Measurements from ENCODE around the gene DSC1.
"Not testable (repeated sequence)": the region's sequence is repeated elsewhere in the genome, so short reads cannot be mapped to it uniquely, and the experiment has no call there.

DSC1 gene

GRCh38 chr18:31162825-31163435, at the start of gene DSC1:
DSC1 (minus strand) TSS chr18:31162856; CDS start chr18:31162594, 262 bp downstream.
- no peak for DNase-seq

DNA sequence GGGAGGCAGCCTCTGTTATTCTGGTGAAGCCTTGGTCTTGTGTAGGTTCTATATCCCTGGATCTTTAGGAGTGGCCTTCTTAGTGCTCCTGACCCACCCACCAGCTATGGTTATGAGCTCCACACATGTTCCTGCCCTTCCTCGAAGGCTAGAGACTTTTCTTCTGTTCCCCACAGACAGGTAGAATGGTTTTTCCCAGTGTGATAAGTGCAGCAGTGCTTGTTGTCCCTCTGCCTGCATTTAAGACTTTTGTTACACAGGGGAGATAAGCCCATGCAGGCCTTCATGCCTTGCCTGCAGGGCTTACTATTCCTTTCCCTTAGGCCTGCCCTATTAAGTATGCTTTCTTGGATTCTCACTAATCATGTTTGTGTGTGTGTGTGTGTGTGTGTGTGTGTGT, 48.4 kb upstream of the DSC1 start:
- DNase-seq, result no peak

DNA sequence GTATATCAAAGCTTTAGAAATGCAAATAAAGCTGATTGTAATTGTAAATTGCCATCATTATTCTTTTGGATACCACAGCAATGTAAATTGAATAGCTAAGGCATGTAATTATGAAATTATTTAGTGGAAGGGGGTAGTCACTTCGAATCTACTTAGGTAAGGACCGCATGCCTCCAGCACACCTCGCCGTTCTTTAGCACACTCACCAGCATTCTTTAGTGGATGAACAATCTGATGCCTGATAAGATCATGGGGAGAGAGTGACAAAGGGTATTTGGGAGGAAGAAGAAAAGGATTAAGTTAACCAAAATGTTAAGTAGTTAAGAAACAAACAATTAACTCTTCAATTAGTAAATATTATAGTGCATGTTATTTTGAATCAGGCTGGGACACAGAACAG, 46.4 kb upstream of the DSC1 start:
- no peak for DNase-seq

DNA sequence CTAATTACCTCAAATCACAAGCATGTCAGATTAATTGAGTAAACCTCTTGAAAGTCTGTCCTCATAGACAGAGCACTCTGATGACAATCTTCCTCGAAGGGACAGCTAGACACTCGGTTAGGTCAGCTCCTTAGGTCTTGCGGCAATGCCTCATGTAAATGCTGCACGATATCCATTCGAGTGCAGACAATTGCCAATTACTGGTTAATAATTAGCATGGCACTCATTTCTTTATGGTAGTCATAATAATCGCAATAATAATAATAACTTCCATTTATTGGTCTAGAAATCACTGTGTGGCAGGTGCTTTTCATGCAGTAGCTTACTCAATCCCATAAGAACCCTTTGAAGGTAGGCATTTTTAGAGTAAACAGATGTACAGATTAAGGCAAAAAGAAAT, 44.7 kb upstream of the DSC1 start:
- DNase-seq, result no peak

DNA sequence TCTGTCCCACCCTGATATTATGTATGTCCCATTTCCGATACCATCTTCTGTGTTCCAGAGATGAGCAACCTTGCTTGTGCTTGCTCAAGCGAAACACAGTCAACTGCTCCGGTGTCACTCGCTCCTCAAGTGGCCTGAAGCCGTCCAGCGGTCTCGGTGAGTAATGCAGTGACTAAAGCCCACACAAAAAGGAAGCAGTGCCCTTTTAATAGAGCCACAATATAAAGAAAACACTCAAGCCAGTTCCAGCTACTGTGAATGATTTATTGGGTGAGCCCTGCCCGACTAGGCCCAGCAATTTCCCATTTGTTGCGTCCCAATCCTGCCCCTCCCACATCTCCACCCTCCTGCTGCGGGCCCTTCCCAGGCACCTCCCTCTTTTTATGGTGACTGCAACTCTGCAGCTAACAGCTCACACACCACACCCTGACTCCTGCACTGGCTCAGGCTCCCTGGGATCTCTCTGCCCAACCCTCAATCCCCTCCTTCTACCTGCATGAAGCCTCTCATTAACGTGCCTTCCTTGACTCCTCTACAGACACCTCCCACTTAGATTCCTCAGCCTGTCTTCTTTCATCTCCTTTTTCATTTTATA, 44.2 kb upstream of the DSC1 start:
- no peak for DNase-seq

DNA sequence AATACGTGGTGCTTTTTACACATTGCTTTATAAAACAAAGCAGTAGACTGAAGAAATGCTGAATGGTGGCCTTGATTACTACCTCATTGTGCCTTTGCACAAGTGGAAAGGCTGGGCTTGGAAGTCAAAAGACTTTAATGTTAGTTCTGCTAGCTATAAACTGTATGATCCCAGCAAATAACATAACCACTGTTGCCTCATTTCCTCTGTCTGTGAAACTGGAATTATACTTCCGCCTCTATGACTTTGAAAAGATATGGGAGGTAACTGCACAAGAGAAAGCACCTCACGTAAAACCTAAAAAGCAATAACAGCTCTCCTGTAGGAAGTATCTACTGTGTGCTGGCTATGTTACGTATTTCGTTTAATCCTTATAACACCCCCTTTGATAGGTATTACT, 43.4 kb upstream of the DSC1 start:
- no peak for DNase-seq

DNA sequence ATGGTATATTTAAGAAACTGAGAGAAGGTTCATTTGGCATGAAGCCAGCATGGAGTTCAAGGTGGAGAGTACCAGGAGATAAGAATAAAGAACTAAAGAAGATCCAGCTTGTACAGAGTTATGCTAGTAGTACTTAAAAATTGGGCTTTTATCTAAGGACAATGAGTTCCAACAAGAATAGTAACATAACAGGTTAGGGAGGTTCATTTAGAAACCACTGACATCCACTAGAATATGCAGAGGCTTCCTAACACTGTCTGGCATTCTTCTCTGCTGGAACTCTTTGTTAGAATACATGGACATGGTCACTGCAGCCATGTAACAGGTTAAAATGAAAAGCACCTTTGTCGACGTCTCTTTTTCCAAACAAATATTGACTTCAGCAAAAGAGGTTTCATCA, 42.6 kb upstream of the DSC1 start:
- DNase-seq, result no peak

GRCh38 chr18:31204833-31205232, 42.2 kb upstream of the DSC1 start:
- DNase-seq, result no peak

GRCh38 chr18:31204166-31204565, 41.5 kb upstream of the DSC1 start:
- DNase-seq, result no peak

DNA sequence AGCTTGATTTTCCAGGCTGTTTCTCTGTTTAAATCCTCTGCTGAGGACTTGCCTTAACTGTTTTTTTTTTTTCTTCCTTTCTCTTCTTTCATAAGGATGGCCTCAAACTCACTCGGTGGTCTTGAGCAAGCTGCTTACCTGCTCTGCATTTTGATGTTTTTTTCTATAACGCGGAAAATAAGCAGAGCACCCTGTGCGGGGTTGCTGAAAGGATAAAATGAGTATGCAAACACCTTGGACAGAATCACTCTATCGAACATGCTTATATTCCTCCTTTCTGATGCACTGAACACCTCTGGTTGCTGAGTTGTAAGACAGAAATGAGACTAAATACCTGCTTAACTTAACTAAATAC, 41.1 kb upstream of the DSC1 start:
- DNase-seq, result no peak

DNA sequence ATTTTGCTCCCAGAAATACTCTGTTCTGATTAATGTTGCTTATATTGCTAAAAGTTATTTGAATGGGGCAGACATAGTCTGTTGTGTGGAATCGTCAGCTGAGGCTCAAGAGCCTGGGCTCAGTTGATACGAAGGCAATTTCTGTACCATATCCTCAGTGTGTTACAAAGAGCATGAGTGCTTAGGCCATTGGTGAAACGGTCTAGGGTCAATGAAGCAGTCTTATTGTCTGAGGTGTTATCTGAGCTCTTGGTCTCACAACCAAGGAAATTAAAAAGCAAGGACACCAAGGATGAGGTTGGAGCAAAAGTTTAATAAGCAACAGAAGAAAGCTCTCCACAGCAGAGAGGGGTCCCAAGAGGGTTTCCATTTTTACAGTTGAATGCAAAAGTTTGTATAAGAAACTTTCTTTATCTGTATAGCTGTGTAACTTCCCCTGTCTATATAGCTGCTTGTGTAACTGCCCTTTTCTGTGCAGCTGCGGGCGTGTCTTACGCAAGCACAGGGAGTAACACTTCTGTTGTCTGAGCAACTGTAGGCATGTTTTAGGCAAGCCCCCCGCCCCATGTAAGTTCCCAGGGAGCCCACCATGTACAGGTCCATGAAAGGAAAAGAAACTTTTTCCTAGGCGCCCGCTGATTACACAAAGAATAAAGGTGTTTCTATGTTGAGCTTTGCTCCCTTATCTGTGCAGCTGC, 40.6 kb upstream of the DSC1 start:
- no peak for DNase-seq

- no peak for DNase-seq
Measured at GRCh38 chr18:31199190-31199769, 36.6 kb upstream of the DSC1 start.

GRCh38 chr18:31197676-31198075, 35.0 kb upstream of the DSC1 start:
- DNase-seq, result no peak

DNA sequence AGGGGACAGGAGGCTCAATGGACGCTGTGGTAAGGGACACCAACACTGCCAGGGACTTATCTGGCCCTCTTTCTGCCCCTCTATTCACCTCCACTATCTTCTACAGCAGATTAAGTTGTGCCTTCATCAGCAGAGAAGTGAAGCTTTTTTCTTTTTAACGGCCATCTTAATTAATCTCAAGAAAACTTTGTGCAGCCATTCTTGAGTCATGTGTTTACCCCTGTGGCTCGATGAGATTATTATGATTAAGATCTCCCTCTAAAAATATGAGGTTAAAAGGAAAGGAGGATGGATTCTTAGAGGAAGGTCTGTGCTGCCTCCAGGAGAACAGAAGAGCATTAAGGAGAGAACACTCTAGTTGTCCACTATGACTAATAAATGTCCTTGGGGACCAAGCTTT, 32.4 kb upstream of the DSC1 start:
- DNase-seq, result no peak

DNA sequence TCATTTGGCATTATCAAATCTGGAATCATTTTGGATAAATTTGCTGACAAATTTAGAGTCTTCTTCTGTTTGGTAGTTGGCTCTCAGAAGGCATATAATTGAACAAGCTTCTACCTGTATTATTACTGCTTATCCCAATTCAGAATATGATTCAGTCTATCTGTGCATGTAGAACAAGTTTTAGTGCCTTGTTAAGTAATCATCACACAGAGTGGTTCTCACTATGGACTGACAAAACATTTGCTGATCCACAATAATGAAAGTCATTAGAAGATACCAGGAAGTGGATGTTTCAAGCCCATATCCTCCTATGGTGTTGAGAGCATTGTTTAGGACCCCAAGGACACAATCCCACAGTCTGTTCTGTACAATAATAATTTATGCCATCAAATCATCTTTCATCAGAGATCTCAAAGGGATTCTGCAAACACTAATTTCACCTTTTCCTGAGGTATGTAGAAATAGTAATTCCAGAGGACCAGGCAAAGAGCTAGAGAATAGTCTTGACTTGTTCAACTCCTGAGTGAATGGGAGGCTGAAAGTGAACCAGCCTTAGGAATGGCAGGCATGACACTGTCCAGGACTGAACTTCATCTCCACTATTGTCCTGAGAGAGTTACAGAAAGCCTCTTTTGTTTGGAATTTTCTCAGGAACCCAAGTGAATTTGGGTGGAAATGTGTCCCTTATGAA, 29.6 kb upstream of the DSC1 start:
- DNase-seq, result no peak

DNA sequence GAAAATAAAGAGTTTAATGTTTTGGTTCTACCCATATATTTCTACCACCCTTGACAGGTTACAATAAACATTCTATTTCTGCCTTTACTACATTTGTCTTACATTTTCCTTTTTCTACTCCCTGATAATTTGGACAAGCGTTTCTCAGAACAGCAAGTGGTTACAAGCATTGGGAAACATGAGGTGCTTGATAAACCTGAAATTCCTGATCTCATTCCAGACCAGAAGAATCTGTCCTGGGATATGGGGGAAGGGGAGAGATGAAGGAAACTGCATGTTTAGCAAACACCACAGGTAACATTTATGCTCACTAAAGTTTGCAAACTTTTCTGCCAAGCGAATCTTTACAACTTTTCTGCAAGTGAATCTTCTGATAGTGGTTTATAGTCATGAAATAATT, 28.3 kb upstream of the DSC1 start:
- no peak for DNase-seq

DNA sequence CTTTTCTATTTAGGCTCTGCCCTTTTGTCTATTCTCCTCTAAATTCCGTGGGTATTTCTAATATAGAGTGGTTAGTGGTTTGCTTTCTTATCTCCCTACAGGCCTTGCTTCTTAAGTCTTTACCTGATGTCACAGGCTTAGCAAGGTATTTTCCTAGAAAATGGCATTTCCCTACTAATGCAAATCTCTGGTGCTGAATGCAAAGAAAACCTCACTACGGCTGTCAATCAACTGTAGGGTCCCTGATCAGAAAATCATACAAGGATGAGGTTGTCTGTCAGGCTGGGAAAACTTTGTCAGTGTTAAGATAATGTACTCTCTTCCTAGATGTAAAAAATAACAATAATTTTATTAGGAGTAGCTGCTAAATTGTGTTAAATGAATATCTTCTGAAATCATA, 27.1 kb upstream of the DSC1 start:
- no peak for DNase-seq

GRCh38 chr18:31185186-31185950, 22.7 kb upstream of the DSC1 start:
- no peak for DNase-seq

DNA sequence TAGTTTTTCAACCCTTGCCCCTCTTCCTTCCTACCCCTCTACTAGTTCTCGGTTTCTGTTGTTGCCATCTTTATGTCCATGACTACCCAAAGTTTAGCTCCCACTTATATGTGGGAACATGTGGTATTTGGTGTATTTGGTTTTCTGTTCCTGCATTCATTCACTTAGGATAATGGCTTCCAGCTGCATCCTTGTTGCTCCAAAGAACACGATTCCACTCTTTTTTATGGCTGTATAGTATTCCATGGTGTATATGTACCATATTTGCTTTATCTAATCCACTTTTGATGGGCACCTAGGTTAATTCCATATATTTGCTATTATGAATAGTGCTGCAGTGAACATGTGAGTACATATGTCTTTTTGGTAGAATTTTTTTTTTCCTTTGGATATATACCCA, 20.6 kb upstream of the DSC1 start:
- DNase-seq, result no peak

GRCh38 chr18:31177369-31177768, 14.7 kb upstream of the DSC1 start:
- DNase-seq, result not testable (repeated sequence)

GRCh38 chr18:31176531-31176930, 13.9 kb upstream of the DSC1 start:
- no peak for DNase-seq

DNA sequence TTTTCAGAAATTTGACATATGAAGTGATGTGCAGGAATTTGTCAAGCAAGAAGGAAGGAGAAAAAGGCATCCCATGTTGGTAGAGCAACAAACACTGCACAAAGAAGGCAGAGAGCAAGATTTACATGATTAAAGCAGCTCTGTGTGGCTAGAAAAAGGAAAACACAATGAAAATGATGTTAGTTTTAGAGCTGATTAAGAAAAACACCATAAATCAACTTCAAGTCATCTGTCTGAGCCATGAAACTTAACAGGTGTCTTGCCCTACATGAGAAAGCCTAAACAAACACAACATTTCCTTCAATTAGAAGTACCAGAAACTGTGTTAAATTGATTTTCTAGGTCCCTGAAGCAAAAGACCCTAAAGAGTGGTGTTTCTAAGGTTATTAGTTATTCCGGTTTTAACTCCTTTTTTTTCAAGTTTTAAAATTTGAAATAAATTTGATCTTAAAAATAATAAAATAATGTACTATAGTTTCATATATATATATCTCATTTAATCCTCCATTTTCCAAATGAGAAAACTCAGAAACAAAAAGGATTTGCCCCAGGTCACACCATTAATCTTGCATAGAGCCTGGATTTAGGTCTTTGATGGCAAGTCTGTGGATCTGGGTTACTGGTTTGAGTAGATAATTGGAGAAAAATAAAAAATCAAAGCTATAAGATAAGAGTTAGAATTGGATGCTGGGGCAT, 8.6 kb upstream of the DSC1 start:
- no peak for DNase-seq

All from NCI-H446 (cell line).